HG03025 (cell line): ENCODE measurements around the gene LRP2.

ENCODE experiments used
- ATAC-seq: cut with Tn5 transposase; IDR thresholded peaks from one replicate; pipeline ENCODE4 v1.9.1; 2021; ENCODE audit warnings: mild to moderate bottlenecking, moderate library complexity; ENCODE audit not compliant: unreplicated experiment, low FRiP score

The LRP2 gene

GRCh38 chr2:169259402-169259801, 102.9 kb downstream of the LRP2 start:
- ATAC-seq = no peak

- ATAC-seq = no peak
These were observed 104.2 kb downstream of the LRP2 start for GRCh38 chr2:169258045-169258601.

DNA sequence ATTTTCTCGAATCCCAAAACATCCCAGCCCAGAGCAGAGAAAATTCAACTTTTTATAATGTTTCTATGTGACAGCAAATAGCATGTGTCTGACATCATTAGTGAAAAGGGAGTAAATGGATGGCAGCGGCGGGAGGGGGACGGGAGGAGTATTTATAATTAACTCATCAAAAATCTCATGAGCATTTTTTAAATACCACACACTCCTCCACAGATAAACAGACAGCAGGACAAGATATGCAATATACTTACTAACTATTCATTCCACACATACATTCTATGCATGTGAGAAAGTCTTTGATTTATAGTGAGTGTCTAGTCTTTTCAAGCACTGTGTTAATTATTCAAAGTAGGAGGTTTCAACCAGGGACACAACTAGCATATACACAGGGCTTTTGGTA, 107.6 kb downstream of the LRP2 start:
- ATAC-seq = no peak

DNA sequence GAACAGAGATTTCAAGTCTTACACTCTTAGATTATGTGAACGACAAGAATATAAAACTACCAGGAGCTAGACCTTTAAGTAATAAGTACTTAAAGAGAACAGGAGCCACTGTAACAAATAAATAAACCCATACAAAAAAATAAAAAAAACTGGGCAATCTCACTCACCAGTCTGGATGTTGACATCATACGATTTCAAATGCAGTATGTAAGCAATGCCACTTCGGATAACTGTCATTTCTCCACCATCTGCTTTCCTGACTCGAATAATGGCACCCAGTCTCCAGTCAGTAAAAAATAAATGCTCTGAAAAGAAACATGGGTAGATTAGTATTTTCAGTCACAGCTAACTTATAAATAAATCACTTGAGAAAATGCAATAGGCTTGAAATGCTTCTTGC, 115.1 kb downstream of the LRP2 start:
- ATAC-seq = no peak

- ATAC-seq = no peak
These were observed 121.9 kb downstream of the LRP2 start for GRCh38 chr2:169240405-169240804.

GRCh38 chr2:169237939-169238338, 124.4 kb downstream of the LRP2 start:
- ATAC-seq = no peak

- ATAC-seq = no peak
These were observed 125.0 kb downstream of the LRP2 start for GRCh38 chr2:169237286-169237685.

DNA sequence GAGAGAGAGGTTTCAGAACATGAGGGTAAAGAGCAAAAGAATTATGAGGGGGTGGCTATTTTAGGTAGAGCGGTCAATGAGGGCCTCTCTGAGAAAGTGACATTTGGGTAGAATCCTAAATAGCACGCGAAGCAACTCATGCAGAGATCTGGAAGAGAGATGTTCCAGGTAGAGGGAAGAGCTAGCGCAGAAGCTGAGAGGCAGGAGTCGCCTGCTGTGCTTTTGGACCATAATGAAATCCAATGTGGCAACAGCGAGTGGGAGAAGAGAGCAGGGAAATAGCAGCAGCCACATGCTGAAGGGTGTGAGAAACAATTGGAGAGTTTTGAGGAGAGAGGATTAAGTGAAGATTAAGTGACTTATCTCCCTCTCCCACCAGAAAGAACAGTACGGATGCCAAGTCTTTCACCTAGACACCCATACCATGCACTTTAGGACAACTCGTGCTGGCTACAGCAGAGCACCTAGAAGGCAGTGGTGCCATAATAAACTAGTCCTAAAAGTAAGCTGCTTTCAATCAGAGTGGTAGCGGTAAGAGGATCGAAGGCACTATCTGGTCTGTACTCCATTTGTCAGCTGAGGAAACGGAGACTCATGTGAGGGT, 129.7 kb downstream of the LRP2 start:
- no peak for ATAC-seq

- no peak for ATAC-seq
These were observed 132.1 kb downstream of the LRP2 start for GRCh38 chr2:169230204-169230603.

GRCh38 chr2:169229590-169229989, 132.7 kb downstream of the LRP2 start:
- no peak for ATAC-seq

- ATAC-seq = no peak
These were observed 136.4 kb downstream of the LRP2 start for GRCh38 chr2:169225906-169226305.

GRCh38 chr2:169225233-169225750, 137.0 kb downstream of the LRP2 start:
- ATAC-seq = no peak

DNA sequence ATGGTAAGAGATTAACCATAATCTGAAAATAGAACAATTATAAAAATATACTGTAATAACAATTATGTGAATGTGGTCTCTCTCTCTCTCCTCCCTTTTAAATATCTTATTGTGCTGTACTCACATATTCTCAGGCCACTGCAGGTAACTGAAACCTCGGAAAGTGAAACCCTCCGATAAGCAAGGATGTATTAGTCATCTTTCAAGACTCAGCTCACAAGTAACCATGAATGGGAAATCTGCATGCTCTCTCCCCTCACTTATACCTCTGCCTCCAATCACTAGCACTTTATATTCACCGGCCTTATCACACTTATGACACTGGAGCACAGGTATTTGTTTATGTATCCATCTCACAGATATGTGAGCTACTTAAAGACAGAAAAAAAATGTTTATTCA, 139.7 kb downstream of the LRP2 start:
- no peak for ATAC-seq

DNA sequence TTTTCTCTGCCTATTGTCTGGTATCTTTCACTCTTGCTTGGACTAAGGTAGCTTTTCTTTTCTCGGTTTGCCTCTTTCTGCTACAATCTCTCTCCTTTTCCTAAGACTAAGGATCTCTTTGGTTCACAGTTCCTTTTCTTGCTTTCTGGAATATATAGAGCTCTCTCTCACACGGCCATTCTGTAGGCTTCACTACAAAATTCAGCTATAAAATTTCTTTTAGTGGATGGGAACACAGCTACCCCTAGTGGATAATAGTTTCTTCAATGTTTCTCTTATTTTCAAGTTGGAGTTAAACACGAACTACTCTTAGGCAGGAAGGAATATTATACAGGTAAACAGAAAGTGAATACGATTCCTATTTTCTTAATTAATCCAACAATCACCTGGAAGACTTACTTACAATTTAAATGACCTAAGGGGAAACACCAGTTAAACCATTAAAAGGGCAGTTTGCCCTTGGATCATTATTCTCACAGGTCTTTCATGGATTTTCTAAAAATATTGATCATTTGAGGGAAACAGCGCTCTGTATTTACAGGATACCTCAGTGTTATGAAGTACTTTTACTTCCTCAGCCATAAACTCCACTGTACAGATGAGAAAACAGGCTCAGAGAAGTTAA, 140.5 kb downstream of the LRP2 start:
- ATAC-seq = no peak

DNA sequence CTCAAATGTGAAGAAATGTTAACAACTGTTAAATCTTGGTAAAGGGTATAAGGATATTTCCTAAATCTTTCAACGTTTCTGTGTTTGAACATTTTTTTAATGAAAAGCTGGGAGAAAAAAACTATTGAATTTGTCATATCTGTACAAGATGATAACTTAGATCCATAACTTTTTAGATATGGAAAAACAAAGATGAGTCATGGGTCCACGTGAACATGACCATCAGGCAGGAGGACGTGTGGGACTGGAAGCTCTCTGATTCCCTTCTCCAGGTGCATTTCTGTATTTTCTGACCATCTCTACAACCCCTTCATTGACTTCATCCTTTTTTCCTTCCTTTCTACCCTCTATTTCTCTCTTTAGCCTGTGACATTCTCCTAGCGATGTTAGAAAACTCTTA, 151.4 kb downstream of the LRP2 start:
- no peak for ATAC-seq

- no peak for ATAC-seq
These were observed 154.3 kb downstream of the LRP2 start for GRCh38 chr2:169208026-169208425.

DNA sequence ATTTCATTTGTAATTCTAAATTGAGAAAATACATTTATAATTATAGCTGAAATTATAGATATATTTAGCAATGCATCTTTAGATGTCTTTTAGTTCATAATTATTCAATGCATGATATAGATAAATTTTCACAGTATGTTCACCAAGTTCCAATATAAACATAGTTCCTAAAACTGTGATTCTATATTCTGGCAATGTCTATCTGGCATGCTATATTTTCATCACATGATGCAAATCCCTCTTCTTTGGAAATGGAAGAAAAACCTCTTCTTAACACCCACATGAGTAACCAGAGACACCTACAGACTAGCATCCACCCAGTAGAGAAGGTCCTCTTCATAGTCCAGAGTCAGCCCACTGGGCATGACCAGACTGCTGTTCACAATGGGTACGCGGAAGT, 157.2 kb downstream of the LRP2 start:
- ATAC-seq = no peak

DNA sequence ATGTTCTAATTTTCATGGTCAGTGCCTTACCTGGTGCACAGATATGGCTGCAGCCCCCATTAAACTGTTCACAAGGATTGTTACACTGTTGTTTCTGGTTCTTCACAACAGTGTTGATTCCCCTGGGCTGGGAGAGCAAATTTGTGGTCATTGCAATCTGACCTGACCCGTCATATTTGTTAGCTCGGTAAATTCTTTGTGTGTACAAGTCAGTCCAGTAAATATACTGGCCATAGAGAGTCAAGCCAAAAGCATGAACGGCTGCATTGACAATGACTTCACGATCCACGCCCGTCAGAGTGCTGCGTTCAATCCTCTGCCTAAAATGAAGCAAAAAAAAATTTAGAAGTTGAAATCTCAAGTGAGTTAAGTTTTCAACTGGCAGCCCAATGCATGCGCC, 158.4 kb downstream of the LRP2 start:
- no peak for ATAC-seq

DNA sequence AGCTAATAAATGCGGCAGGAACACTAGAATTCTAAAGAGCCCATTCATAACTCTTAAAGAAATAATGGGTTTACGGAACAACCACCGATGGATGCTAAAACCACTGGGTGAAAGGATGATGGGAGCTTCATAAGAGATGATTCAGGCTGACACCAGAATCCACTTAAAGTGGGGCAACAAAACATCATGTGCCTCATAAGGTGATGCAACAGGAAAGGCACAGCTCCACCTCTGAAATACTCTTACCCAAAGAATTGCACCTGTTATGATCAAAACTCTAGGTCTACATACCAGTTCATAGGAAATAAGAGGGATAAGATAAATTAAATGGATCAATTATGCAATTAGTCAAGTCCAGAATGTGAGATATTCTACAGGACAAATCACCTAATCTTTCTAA, 161.6 kb downstream of the LRP2 start:
- no peak for ATAC-seq

DNA sequence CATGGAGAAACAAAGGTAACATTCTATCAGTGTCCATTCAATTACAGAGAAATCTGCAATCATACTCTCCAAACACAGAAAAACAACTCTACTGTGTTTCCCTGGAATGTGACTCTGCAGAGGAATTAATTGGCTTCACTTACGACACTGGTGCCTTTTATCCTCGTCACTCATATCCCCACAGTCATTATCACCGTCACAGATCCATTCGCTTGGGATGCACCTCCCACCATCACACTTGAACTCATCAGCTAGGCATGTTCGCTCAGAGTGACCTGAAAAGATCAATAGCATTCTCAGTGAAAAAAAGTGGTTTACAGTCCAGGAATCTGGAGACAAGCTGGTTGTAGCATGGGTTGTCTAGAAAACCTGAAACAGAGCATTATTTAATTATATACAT, 168.7 kb downstream of the LRP2 start:
- no peak for ATAC-seq

GRCh38 chr2:169190197-169190775, 172.0 kb downstream of the LRP2 start:
- ATAC-seq = no peak

- no peak for ATAC-seq
These were observed 173.2 kb downstream of the LRP2 start for GRCh38 chr2:169189132-169189531.
